Coronary artery (tissue), 2 donors: ENCODE measurements around the gene MAMLD1.
A peak's percentile ranks its signal among the peaks of the same experiment; 100 is the strongest.

ENCODE experiments used
- DNase-seq: peaks from one replicate; pipeline ENCODE4 v3.0.0-alpha.2; 2017; ENCODE audit warnings: low spot score
- H3K27ac ChIP-seq, 2 donors: fragments of 200-600 bp; sonication (generic); one replicate each; pipeline ENCODE4 v1.5.1; 2016 to 2019
- H3K4me3 ChIP-seq: fragments of 200-600 bp; sonication (generic); 2 replicates; pipeline ENCODE4 v1.5.1; 2016; ENCODE audit warnings: mild to moderate bottlenecking, moderate library complexity
- CTCF ChIP-seq: fragments of 200-600 bp; sonication (generic); IDR thresholded peaks from one replicate; pipeline ENCODE4 v1.5.1; 2019; ENCODE audit warnings: antibody characterized with exemption

The MAMLD1 gene

GRCh38 chrX:150464001-150464400, 100.9 kb downstream of the MAMLD1 start:
- no peak for TF ChIP-seq CTCF
- Histone ChIP-seq H3K27ac (no peak overlapping the region), H3K4me3 (no peak overlapping the region)
- peak; percentile 61 for DNase-seq

GRCh38 chrX:150465326-150465725, 102.2 kb downstream of the MAMLD1 start:
- peak overlapping the region in 1 of 2 donors; percentile 50 for H3K27ac ChIP-seq
- no peak overlapping the region for H3K4me3 ChIP-seq
- no peak for DNase-seq
- no peak for TF ChIP-seq CTCF

- peak; percentile 55 for DNase-seq
- peak overlapping the region in 1 of 2 donors; percentile 50 for H3K27ac ChIP-seq
- no peak overlapping the region for H3K4me3 ChIP-seq
- TF ChIP-seq CTCF = no peak
These were observed 103.0 kb downstream of the MAMLD1 start for GRCh38 chrX:150465881-150466775.

GRCh38 chrX:150472306-150472705, 109.2 kb downstream of the MAMLD1 start:
- DNase-seq = peak; percentile 12
- Histone ChIP-seq H3K27ac (no peak overlapping the region), H3K4me3 (no peak overlapping the region)
- no peak for TF ChIP-seq CTCF

GRCh38 chrX:150473371-150473770, 110.3 kb downstream of the MAMLD1 start:
- DNase-seq = no peak
- Histone ChIP-seq H3K27ac (no peak overlapping the region), H3K4me3 (no peak overlapping the region)
- no peak for TF ChIP-seq CTCF

- DNase-seq = no peak
- Histone ChIP-seq H3K27ac (no peak overlapping the region), H3K4me3 (no peak overlapping the region)
- TF ChIP-seq CTCF = no peak
These were observed 112.3 kb downstream of the MAMLD1 start for GRCh38 chrX:150475461-150475860.

GRCh38 chrX:150476164-150476699, 113.1 kb downstream of the MAMLD1 start:
- DNase-seq = no peak
- Histone ChIP-seq H3K4me3 (no peak overlapping the region), H3K27ac (no peak overlapping the region)
- TF ChIP-seq CTCF = no peak
